Ureter (tissue), 1 donor: ENCODE measurements around the gene BMS1. TPM values are rescaled to one million over a fixed set of nuclear protein-coding genes. Genes with fewer than 3 reads are reported as not detected.
"Not testable (repeated sequence)": the region's sequence is repeated elsewhere in the genome, so short reads cannot be mapped to it uniquely, and the experiment has no call there.

Experiments
- DNase-seq: peaks from one replicate; pipeline ENCODE4 v3.0.0-alpha.2; 2020; ENCODE audit warnings: low spot score
- total RNA-seq: library from RNA; stranded (reverse); gene quantifications from one replicate; pipeline ENCODE4 v1.2.4, GENCODE V29; 2023
- donor health status: DM: yes; HTN: yes; CAD: no.

The BMS1 gene
- total RNA-seq, 1 donor from 2014 or later: 19.2 TPM

- DNase-seq: no peak
Measured at GRCh38 chr10:42795701-42796100, 13.1 kb downstream of the BMS1 start.

- no peak for DNase-seq
Measured at GRCh38 chr10:42801135-42801534, 18.5 kb downstream of the BMS1 start.

- no peak for DNase-seq
Measured at GRCh38 chr10:42802876-42803275, 20.3 kb downstream of the BMS1 start.

GRCh38 chr10:42809676-42810075, 27.1 kb downstream of the BMS1 start:
- no peak for DNase-seq

- DNase-seq: no peak
Measured at GRCh38 chr10:42812028-42812427, 29.4 kb downstream of the BMS1 start.

- DNase-seq: not testable (repeated sequence)
Measured at GRCh38 chr10:42813989-42814687, 31.5 kb downstream of the BMS1 start.

- not testable (repeated sequence) for DNase-seq
Measured at GRCh38 chr10:42816334-42816733, 33.7 kb downstream of the BMS1 start.

- DNase-seq: no peak
Measured at GRCh38 chr10:42816912-42817311, 34.3 kb downstream of the BMS1 start.

GRCh38 chr10:42817417-42817816, 34.8 kb downstream of the BMS1 start:
- DNase-seq: not testable (repeated sequence)

- DNase-seq: not testable (repeated sequence)
Measured at GRCh38 chr10:42826759-42827158, 44.2 kb downstream of the BMS1 start.

- no peak for DNase-seq
Measured at GRCh38 chr10:42827201-42827600, 44.6 kb downstream of the BMS1 start.

GRCh38 chr10:42828391-42828790, 45.8 kb downstream of the BMS1 start:
- not testable (repeated sequence) for DNase-seq

- DNase-seq: no peak
Measured at GRCh38 chr10:42830237-42830636, 47.6 kb downstream of the BMS1 start.

- no peak for DNase-seq
Measured at GRCh38 chr10:42836096-42836495, 53.5 kb downstream of the BMS1 start.

GRCh38 chr10:42836771-42837468, 54.3 kb downstream of the BMS1 start:
- DNase-seq: no peak

- not testable (repeated sequence) for DNase-seq
Measured at GRCh38 chr10:42844810-42845209, 62.2 kb downstream of the BMS1 start.

- DNase-seq: not testable (repeated sequence)
Measured at GRCh38 chr10:42847261-42847660, 64.7 kb downstream of the BMS1 start.

- DNase-seq: no peak
Measured at GRCh38 chr10:42850931-42851330, 68.3 kb downstream of the BMS1 start.

GRCh38 chr10:42859256-42859655, 76.7 kb downstream of the BMS1 start:
- DNase-seq: no peak

GRCh38 chr10:42860016-42860415, 77.4 kb downstream of the BMS1 start:
- DNase-seq: not testable (repeated sequence)

GRCh38 chr10:42862801-42863200, 80.2 kb downstream of the BMS1 start:
- not testable (repeated sequence) for DNase-seq

GRCh38 chr10:42864575-42864974, 82.0 kb downstream of the BMS1 start:
- no peak for DNase-seq

- no peak for DNase-seq
Measured at GRCh38 chr10:42865716-42866114, 83.1 kb downstream of the BMS1 start.
